Testis (tissue), 2 donors: Measurements from ENCODE around the gene NR3C1.

Source experiments
- POLR2A ChIP-seq: fragments of 450-650 bp; IDR thresholded peaks from one replicate; pipeline ENCODE4 v1.6.1; 2017; ENCODE audit warnings: antibody characterized with exemption, mild to moderate bottlenecking, moderate library complexity
- TF ChIP-seq, protein P1 (sequence below), 3 experiments: fragments of 450-650 bp in 2 of 3; fragments of 200-600 bp in 1 of 3; sonication (generic) in 1 of 3; IDR thresholded peaks; one replicate each; pipeline ENCODE4 v1.5.1; 2016 to 2019; ENCODE audit warnings: antibody characterized with exemption in 3 of 3, mild to moderate bottlenecking in 2 of 3, moderate library complexity in 1 of 3

DNA sequence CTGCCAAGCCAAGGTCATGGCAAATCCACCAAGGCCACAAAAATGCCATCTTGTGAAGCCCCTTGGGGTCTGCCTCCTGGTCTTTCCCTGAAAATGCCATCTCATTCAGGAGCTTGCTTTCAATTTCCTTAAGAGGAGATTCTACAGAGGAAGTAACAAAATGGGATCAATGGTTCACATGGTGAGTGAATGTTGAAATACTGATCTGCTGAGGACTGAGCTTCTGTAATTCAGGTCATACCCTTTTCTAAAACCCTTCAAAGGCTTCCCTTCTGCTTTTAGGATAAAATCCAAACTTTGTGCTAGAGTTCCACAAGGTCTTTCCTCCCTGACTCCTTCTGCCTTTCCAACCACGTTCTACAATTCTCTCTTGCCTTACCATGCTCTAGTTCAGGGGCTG, 24.7 kb upstream of the NR3C1 start:
- TF ChIP-seq, protein P1, sequence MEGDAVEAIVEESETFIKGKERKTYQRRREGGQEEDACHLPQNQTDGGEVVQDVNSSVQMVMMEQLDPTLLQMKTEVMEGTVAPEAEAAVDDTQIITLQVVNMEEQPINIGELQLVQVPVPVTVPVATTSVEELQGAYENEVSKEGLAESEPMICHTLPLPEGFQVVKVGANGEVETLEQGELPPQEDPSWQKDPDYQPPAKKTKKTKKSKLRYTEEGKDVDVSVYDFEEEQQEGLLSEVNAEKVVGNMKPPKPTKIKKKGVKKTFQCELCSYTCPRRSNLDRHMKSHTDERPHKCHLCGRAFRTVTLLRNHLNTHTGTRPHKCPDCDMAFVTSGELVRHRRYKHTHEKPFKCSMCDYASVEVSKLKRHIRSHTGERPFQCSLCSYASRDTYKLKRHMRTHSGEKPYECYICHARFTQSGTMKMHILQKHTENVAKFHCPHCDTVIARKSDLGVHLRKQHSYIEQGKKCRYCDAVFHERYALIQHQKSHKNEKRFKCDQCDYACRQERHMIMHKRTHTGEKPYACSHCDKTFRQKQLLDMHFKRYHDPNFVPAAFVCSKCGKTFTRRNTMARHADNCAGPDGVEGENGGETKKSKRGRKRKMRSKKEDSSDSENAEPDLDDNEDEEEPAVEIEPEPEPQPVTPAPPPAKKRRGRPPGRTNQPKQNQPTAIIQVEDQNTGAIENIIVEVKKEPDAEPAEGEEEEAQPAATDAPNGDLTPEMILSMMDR (IDR thresholded peaks at IDR 0.05): no peak
- no peak for TF ChIP-seq POLR2A
